ENCODE data around the gene ITGB3BP.

- TF ChIP-seq CTCF (IDR thresholded peaks at IDR 0.05; ENCODE audit: poor library complexity) (no peak), EZH2 (IDR thresholded peaks at IDR 0.05; ENCODE audit: borderline replicate concordance) (no peak)
Measured at GRCh38 chr1:63405021-63405420, 118.0 kb downstream of the ITGB3BP start.
